Astrocyte of the spinal cord (primary cell): ENCODE results near the gene FAM3D.

Experiments
- DNase-seq: peaks from one replicate; pipeline ENCODE4 v3.0.0; 2011; ENCODE audit warnings: low read depth, low spot score
- H3K4me3 ChIP-seq: 2 replicates; pipeline ENCODE4 v1.5.1; 2011; ENCODE audit warnings: low read depth, mild to moderate bottlenecking, low read length, moderate library complexity
- CTCF ChIP-seq: IDR thresholded peaks from 2 replicates; pipeline ENCODE4 v1.5.1; 2012; ENCODE audit warnings: low read depth, mild to moderate bottlenecking, low read length, inconsistent platforms
- in situ Hi-C: cut with HindIII; loops from 2 replicates; pipeline ENCODE4 v1.10.0; 2017; ENCODE audit warnings: low sequenced_read_pairs

FAM3D gene

GRCh38 chr3:58639001-58639400 lies 27.6 kb downstream of the FAM3D start:
- no peak for TF ChIP-seq CTCF
- no peak for DNase-seq
- H3K4me3 ChIP-seq, result no peak overlapping the region
- in situ Hi-C loops, result no loop called here

GRCh38 chr3:58638591-58638990 lies 28.0 kb downstream of the FAM3D start:
- in situ Hi-C loops, result no loop called here
- no peak for DNase-seq
- no peak overlapping the region for H3K4me3 ChIP-seq
- no peak for TF ChIP-seq CTCF

GRCh38 chr3:58637509-58637908 lies 29.1 kb downstream of the FAM3D start:
- in situ Hi-C loops, result no loop called here
- TF ChIP-seq CTCF, result no peak
- H3K4me3 ChIP-seq, result no peak overlapping the region
- no peak for DNase-seq

GRCh38 chr3:58635371-58636285 lies 30.9 kb downstream of the FAM3D start:
- no peak for DNase-seq
- H3K4me3 ChIP-seq, result no peak overlapping the region
- TF ChIP-seq CTCF, result no peak
- in situ Hi-C loops, result no loop called here

- in situ Hi-C loops, result no loop called here
- no peak overlapping the region for H3K4me3 ChIP-seq
- no peak for DNase-seq
- TF ChIP-seq CTCF, result no peak
Observed at GRCh38 chr3:58633157-58633865, 33.3 kb downstream of the FAM3D start.

- in situ Hi-C loops, result no loop called here
- no peak for TF ChIP-seq CTCF
- no peak for DNase-seq
- H3K4me3 ChIP-seq, result no peak overlapping the region
Observed at GRCh38 chr3:58631742-58632141, 34.8 kb downstream of the FAM3D start.
